Stimulated activated CD8-positive, alpha-beta memory T cell treated with anti-CD3 and anti-CD28 coated beads, Interleukin-2, amount 100 ng/mL, for 48 hours (primary cell): ENCODE measurements around the gene RCAN1.

ENCODE experiments used
- DNase-seq, 2 donors: peaks; one replicate each; pipeline ENCODE4 v3.0.0-alpha.2; 2020; ENCODE audit warnings: low read depth in 2 of 2

The RCAN1 gene

DNA sequence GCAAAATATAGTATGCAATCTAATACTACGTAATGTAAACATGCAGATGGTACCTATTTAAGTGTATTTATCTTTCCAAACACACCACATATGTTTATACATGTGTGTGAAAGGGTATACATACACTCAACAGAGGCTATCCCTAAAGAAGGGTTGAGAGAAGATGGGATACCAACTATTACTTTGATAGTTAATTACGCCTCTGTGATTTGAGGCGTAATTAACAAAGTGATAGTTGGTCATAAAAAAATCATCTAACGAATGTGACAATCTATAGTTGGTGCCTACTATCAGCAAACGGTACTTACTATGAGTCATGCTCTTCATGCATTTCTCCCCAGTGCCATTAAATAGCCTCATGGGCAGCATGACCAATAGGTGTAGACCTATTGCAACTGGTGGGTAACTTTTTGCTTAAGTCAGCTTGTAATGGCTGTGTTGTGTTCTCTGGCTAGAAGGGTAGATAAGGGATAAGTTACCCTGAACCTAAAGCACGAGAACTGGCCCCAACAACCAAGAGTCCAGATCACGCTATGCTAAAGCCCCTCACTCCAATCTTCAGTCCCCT is 15.3 kb downstream of the RCAN1 start:
- DNase-seq, result no peak

DNA sequence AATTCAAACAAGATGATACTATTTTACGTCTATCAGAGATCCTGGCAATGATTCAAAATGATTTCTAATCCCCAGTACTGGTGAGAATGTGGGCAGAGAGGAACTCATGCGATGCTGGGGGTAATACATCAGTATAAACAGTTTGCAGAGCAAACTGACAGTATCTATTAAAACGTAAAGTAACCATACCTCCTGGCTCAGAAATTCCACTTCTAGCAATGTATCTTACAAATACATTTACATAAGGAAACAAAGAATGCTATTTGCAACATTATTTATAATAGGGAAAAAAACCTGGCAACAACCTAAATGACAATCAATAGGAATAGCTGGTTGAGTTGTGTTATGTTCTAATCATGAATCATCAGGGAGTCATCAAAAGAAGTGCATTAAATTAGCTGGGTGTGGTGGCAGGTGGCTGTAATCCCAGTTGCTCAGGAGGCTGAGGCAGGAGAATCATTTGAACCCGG is 15.9 kb downstream of the RCAN1 start:
- no peak for DNase-seq

DNA sequence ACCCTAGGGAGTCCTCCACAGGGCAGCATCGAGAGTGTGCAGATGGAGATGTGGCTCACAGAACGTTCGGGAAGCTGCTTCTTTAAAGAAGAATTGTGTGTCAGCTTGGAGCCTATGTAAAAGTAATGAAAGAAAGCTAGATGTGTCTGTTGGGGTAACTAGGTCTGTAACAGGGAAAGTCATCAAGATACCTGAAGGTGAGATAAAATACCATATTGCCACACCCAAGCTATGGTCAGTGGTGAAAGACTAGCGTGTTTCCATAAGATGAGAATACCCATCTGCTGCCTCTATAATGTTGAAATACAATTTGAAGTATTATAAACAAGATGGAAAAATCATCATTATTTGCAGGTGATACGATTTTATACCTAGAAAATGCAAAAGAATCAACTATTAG is 17.5 kb downstream of the RCAN1 start:
- DNase-seq, result no peak

DNA sequence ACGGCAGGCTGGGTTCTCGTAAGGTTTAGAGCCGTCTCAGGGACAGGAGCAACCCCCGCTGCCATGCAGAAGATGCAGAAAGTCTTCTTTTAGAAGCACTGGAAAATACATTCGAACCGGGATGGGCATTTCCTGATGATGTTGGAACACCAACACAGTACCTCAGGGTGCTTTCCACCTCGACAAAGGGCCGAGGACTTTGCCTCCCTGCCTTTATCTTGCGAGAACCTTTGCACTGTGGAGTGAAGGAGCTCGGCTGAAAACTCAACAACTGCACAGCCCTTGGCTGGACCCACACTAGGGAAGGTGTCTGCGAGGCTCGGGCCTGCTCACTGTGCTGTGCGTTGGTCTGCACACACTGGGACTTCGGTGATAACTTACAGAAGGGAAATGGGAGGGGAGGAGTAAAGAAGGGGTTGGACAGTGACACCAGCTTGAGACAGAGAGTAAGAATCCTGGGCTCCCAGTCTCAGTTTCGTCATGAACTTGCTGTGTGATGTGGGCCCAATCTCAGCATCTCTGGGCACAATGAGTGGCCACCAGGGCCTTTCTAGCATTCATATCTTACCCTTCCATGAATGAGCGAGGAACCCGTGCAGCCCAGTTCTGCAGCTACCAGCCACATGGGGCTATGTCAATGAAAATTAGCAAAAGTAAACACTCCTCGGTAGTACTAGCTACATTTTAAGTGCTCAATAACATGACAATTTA is 18.2 kb downstream of the RCAN1 start:
- no peak for DNase-seq

DNA sequence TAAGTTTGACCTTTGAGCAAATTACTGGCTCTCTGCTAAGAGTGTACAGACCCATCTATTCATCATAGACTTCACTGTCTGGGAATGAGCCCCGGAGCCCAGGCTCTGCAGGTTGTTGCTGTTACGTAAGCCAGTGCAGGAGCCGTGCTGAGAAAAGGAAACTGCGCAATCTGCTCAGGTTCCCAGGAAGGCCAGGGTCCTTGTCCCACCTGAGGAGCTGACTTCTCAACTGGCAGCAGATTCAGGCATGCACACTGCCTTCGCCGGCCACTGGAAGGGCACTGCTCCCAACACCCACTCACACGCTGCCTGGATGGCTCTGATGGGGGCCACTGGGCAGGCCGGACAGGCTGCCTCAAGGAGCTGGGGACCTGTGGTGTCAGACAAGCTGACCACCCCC is 19.5 kb downstream of the RCAN1 start:
- no peak for DNase-seq

GRCh38 chr21:34594566-34595234 is 20.2 kb downstream of the RCAN1 start:
- no peak for DNase-seq

DNA sequence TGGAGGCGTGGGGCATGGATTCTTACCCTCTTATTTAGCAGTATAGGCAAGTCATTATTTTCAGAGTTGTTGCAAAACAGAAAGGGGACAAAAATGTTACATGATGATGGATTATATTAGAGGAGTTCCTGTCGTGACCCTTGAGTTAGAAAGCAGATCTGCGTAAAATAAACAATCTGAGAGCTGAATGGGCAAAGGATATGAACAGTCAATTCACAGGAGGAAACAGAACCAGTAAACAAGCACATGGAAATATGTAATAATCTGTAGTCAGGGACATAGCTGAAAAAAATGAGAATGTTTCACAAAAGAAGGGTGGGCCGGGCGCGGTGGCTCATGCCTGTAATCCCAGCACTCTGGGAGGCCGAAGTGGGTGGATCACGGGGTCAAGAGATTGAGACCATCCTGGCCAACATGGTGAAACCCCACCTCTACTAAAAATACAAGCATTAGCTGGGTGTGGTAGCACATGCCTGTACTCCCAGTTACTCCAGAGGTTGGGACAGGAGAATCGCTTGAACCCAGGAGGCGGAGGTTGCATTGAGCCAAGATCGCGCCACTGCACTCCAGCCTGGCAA is 20.9 kb downstream of the RCAN1 start:
- no peak for DNase-seq

DNA sequence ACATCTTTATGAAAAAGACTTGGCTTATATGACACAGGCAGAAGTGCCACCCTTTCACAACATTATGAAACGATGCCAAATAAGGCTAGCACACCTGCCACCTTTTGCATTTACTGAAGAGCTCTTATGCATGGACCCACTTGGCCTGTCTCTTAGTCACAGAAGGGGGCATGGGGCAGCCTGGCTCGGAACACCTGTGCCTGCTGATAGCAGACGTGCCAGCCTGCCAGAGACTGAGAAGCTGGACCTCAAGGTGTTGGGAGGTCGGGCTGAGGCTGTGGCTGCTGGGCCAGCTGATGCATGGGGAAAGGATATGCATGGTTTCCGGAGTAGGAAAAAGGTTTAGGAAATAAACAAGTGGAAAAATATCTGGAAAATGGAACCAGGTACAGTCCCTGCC is 21.5 kb downstream of the RCAN1 start:
- no peak for DNase-seq

GRCh38 chr21:34592120-34592955 is 22.6 kb downstream of the RCAN1 start:
- no peak for DNase-seq

DNA sequence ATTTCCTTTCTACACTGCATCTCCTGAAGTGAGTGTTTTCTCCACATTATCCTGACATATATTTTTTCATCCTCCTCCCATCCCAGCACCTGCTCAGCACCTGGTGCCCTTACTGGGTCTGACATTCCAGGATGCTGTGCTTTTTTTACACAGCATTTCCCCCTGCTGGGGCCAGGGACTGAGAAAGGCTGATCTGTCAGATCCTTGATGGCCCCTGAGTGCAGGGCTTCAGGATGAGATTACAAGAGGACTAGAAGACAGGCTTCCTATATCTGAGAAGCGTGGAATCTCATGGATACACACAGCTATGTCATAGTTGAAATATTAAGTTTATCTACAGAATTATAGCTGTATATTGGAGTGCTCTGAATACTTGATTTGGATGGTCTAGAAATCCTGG is 24.4 kb downstream of the RCAN1 start:
- no peak for DNase-seq

DNA sequence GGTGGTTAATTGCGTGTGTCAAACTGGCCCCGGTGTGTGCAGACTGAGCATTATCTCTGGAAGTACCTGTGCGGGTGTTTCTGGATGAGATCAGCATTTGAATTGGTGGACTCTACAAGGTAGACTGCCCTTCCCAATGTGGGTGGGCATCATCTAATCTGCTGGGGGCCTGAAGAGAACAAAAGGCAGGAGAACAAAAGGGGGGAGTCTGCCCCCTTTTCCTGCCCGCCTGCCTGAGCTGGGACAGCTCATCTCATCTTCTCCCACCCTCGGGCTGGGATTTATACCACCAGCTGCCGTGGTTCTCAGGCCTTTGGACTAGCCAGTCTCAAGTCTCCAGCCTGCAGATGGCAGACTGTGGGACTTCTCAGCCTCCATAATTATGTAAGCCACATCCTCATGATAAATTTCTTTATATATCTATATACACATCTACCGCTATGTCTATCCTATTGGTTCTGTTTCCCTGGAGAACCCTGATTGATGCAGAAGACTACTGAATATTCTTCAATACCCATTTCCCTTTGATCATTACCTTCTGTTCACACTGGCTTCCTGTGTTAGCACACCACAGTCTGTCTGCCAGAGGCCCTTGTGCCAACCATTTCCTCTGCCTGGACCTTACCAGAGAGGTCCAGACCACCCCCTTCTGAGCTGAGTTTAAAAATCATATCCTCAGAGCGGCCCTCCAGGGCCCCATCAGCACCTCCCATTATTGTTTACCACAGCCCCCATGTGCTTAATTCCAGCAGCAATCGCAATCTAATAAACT is 25.2 kb downstream of the RCAN1 start:
- DNase-seq, result no peak

GRCh38 chr21:34583926-34584563 is 30.9 kb downstream of the RCAN1 start:
- DNase-seq, result no peak

DNA sequence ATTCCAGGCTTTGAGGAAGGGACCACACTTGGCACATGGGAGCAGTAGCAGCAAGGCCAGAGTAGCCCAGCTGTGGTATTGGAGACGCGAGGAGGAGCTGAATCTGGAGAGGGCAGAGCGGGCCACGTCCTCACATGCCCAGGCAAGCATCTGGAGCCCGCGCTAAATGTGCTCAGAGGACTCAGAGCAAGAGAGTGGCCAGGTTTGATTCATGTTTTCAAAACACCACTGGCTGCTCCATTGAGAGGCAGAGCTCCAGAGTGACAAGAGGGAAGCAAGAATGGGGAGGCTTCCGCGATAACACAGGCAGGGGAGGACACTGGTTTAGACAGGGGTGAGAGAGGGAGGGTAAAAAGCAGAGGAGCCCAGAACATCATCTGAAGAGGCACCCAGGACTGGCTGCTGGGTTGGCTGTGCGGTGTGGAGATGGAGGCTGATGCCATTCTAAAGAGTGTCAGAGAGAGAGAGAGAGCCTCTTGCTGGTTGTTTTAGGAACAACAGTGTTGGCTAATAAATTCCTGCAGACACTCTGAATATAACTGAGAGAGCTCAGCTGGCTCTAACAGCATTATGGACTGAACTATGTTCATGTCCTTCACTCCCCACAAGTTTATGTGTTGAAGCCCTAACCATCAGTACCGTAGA is 32.3 kb downstream of the RCAN1 start:
- no peak for DNase-seq

GRCh38 chr21:34580181-34580700 is 34.7 kb downstream of the RCAN1 start:
- DNase-seq, result no peak

GRCh38 chr21:34579411-34579810 is 35.5 kb downstream of the RCAN1 start:
- DNase-seq, result no peak

GRCh38 chr21:34576041-34576511 is 38.8 kb downstream of the RCAN1 start:
- DNase-seq, result no peak

DNA sequence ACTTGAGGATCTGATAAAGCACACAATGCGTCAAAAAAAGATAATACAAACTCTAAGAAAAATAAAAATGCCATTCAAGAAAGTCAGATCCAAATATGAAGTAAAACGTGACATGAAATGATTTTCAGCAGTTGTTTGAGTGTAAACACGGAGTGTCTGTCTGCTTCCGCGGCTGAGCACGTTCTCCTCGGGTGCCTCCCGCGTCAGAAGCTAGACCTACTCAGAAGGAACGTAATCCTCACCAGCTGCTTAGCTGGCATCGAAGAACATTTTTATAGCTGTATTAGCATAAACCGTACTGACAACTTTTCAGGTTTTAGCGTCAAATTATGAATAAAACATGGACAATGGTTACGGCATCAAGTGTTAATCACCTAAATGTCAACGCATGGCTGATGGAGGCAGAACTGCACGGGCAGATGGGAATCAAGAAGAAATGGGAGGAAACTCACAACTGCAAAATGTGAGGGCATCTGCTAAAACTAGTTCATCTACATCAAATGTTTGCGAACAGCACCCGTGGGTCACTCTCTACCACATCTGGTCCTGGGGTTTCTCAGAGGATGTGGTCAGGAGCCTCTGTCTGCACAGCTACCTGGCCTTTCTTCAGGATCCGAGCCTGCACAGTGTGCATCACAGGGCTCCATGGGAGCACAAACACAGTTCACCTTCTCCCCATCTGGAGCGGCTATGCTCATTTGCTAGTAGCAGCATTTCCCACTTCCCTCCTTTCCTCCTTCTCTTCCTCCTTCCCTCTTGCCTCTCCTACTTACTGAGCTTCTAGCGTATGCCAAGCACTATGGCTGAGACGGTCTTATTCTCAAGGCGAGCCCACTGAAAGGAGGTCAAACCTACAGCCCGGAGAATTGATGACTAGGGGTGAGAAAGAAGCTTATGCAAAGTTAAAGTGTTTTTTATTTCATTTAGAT is 40.0 kb downstream of the RCAN1 start:
- no peak for DNase-seq

- DNase-seq, result no peak
Observed at GRCh38 chr21:34571994-34572393, 42.9 kb downstream of the RCAN1 start.

GRCh38 chr21:34570313-34570712 is 44.6 kb downstream of the RCAN1 start:
- DNase-seq, result no peak
